Esophagus muscularis mucosa (tissue), 3 donors: ENCODE measurements around the gene CACNA2D2.

Source experiments
- POLR2A ChIP-seq: fragments of 450-650 bp; IDR thresholded peaks from one replicate; pipeline ENCODE4 v1.6.1; 2017; ENCODE audit warnings: antibody characterized with exemption, moderate library complexity, mild to moderate bottlenecking, low read depth
- TF ChIP-seq, protein P1 (sequence below), 3 experiments: fragments of 200-600 bp in 2 of 3; fragments of 450-650 bp in 1 of 3; sonication (generic) in 2 of 3; IDR thresholded peaks; one replicate each; pipeline ENCODE4 v1.5.1; 2017 to 2019; ENCODE audit warnings: antibody characterized with exemption in 3 of 3, mild to moderate bottlenecking in 2 of 3, moderate library complexity in 1 of 3

DNA sequence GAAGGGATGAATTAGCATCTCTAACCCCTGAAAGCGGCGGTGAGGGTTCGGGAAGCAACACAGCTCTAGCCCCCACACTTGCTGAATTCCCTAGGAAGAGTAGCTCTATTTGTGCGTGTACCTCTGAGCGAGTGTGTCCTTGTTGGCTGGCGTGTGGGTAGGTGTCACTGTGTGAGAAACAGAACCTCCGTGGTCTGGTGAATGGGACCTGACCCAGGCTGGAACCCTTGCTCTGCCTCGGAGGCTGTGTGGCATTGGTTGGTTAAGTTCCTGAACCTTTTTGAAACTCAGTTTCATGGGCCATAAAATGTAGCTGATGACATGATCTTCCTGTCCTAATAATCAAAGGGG is 143.7 kb downstream of the CACNA2D2 start:
- TF ChIP-seq, protein P1, sequence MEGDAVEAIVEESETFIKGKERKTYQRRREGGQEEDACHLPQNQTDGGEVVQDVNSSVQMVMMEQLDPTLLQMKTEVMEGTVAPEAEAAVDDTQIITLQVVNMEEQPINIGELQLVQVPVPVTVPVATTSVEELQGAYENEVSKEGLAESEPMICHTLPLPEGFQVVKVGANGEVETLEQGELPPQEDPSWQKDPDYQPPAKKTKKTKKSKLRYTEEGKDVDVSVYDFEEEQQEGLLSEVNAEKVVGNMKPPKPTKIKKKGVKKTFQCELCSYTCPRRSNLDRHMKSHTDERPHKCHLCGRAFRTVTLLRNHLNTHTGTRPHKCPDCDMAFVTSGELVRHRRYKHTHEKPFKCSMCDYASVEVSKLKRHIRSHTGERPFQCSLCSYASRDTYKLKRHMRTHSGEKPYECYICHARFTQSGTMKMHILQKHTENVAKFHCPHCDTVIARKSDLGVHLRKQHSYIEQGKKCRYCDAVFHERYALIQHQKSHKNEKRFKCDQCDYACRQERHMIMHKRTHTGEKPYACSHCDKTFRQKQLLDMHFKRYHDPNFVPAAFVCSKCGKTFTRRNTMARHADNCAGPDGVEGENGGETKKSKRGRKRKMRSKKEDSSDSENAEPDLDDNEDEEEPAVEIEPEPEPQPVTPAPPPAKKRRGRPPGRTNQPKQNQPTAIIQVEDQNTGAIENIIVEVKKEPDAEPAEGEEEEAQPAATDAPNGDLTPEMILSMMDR (IDR thresholded peaks at IDR 0.05): no peak
- TF ChIP-seq POLR2A: no peak
